ENCODE results near the gene TMEM158. TPM values are rescaled to one million over a fixed set of nuclear protein-coding genes. Genes with fewer than 3 reads are reported as not detected.

TMEM158 gene
- total RNA-seq, 1 experiment from 2014 or later: not detected

- H3K9ac ChIP-seq (ENCODE audit: low read length): no peak overlapping the region
- no peaks in the 10 kb centered on the region for H3K27me3 ChIP-seq (ENCODE audit: low read length)
- H3K9me2 ChIP-seq (replicated peaks; ENCODE audit: insufficient read depth, low read length): no peaks in the 10 kb centered on the region
- DNase-seq: no peak
- no peak overlapping the region for H3K4me2 ChIP-seq (ENCODE audit: low read depth, low read length, poor library complexity, severe bottlenecking)
- H2AFZ ChIP-seq (ENCODE audit: low read length): no peak overlapping the region
- H4K20me1 ChIP-seq (ENCODE audit: insufficient read depth, low read depth, low read length): no peaks in the 10 kb centered on the region
- no peak overlapping the region for H3K4me3 ChIP-seq (ENCODE audit: low read length)
- no peaks in the 10 kb centered on the region for H3K9me3 ChIP-seq (ENCODE audit: low read length)
- H3K4me1 ChIP-seq (ENCODE audit: low read length): no peaks in the 10 kb centered on the region
- no peaks in the 10 kb centered on the region for H3K36me3 ChIP-seq (ENCODE audit: insufficient read depth, low read length)
- H3K79me2 ChIP-seq (ENCODE audit: low read length): no peaks in the 10 kb centered on the region
- H3K27ac ChIP-seq (ENCODE audit: low read length): no peak overlapping the region
These were observed 45.2 kb downstream of the TMEM158 start for GRCh38 chr3:45180899-45181298.

GRCh38 chr3:45180051-45180450 lies 46.0 kb downstream of the TMEM158 start:
- no peaks in the 10 kb centered on the region for H3K9me3 ChIP-seq (ENCODE audit: low read length)
- no peak overlapping the region for H3K4me3 ChIP-seq (ENCODE audit: low read length)
- H3K27ac ChIP-seq (ENCODE audit: low read length): no peak overlapping the region
- H2AFZ ChIP-seq (ENCODE audit: low read length): no peak overlapping the region
- no peak overlapping the region for H3K9ac ChIP-seq (ENCODE audit: low read length)
- no peak overlapping the region for H3K4me2 ChIP-seq (ENCODE audit: low read depth, low read length, poor library complexity, severe bottlenecking)
- no peaks in the 10 kb centered on the region for H3K27me3 ChIP-seq (ENCODE audit: low read length)
- no peaks in the 10 kb centered on the region for H3K79me2 ChIP-seq (ENCODE audit: low read length)
- no peaks in the 10 kb centered on the region for H3K9me2 ChIP-seq (replicated peaks; ENCODE audit: insufficient read depth, low read length)
- H4K20me1 ChIP-seq (ENCODE audit: insufficient read depth, low read depth, low read length): no peaks in the 10 kb centered on the region
- H3K4me1 ChIP-seq (ENCODE audit: low read length): no peaks in the 10 kb centered on the region
- H3K36me3 ChIP-seq (ENCODE audit: insufficient read depth, low read length): no peaks in the 10 kb centered on the region
- DNase-seq: peak; percentile 37

- Histone ChIP-seq H3K27me3 (ENCODE audit: low read length) (no peaks in the 10 kb centered on the region), H2AFZ (ENCODE audit: low read length) (no peak overlapping the region), H3K9ac (ENCODE audit: low read length) (no peak overlapping the region), H3K36me3 (ENCODE audit: insufficient read depth, low read length) (no peaks in the 10 kb centered on the region), H3K27ac (ENCODE audit: low read length) (no peak overlapping the region), H3K4me1 (ENCODE audit: low read length) (no peaks in the 10 kb centered on the region), H3K9me2 (replicated peaks; ENCODE audit: insufficient read depth, low read length) (no peaks in the 10 kb centered on the region), H4K20me1 (ENCODE audit: insufficient read depth, low read depth, low read length) (no peaks in the 10 kb centered on the region), H3K9me3 (ENCODE audit: low read length) (no peaks in the 10 kb centered on the region), H3K4me3 (ENCODE audit: low read length) (no peak overlapping the region), H3K79me2 (ENCODE audit: low read length) (no peaks in the 10 kb centered on the region), H3K4me2 (ENCODE audit: low read depth, low read length, poor library complexity, severe bottlenecking) (no peak overlapping the region)
- peak; percentile 35 for DNase-seq
These were observed 46.9 kb downstream of the TMEM158 start for GRCh38 chr3:45179163-45179562.

DNA sequence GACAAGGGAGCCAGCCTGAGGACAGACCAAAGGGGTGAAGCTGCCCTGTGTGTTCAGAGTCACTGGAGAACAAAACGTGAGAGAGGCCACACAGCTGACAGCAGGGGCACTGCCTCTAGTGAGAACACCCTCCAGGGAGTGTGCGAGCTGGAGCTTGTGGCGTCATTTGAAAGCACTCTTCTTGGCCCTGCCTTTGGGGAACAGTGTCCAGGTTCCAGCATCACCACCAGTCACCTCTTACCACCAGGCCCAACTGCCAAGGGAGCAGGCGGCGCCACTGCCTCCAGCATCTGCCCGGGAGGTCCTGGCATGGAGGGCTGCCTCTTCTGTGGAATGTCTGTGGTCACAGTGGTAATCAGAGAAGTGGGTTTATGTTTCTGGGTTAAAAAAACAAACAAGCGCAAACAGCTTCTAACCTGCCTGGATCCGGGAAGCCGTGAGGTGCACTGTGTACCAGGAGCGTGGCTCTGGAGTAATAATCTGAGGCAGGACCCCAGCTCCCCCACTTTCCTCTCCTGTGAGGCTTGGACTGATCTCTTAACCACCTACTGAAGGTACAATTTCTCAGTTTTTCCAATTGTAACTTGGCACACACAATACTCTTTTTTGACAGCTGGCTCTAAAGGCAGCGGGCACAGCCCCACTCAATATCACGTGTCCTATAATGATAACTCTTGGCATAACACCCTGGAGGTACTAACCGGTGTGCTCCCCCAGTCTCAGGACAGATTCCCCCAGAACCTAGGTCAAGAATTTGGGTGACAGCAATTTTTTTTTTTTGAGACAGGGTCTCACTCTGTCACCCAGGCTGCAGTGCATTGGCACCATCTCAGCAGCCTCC lies 47.7 kb downstream of the TMEM158 start:
- Histone ChIP-seq H3K27ac (ENCODE audit: low read length) (no peak overlapping the region), H3K9ac (ENCODE audit: low read length) (no peak overlapping the region), H3K9me3 (ENCODE audit: low read length) (no peaks in the 10 kb centered on the region), H3K79me2 (ENCODE audit: low read length) (no peaks in the 10 kb centered on the region), H2AFZ (ENCODE audit: low read length) (no peak overlapping the region), H4K20me1 (ENCODE audit: insufficient read depth, low read depth, low read length) (no peaks in the 10 kb centered on the region), H3K4me2 (ENCODE audit: low read depth, low read length, poor library complexity, severe bottlenecking) (no peak overlapping the region), H3K27me3 (ENCODE audit: low read length) (no peaks in the 10 kb centered on the region), H3K36me3 (ENCODE audit: insufficient read depth, low read length) (no peaks in the 10 kb centered on the region), H3K4me3 (ENCODE audit: low read length) (no peak overlapping the region), H3K9me2 (replicated peaks; ENCODE audit: insufficient read depth, low read length) (no peaks in the 10 kb centered on the region), H3K4me1 (ENCODE audit: low read length) (no peaks in the 10 kb centered on the region)
- DNase-seq: no peak

DNA sequence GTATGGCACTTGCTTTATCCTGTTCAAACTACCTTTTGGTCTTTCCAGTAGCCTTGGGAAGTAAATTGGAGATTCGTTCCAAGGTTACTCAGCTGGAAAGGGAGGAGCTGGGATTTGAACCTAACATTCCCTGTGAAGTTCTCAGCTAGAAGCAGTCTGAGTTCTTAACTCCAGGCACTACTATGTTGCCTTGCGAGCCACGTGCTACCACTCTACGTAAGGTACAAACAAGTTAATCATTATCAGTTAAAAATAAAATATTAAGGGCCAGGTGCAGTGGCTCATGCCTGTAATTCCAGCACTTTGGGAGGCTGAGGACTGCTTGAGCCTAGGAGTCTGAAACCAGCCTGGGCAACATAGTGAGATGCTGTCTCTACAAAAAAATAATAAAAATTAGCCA lies 49.2 kb downstream of the TMEM158 start:
- H3K9me3 ChIP-seq (ENCODE audit: low read length): no peaks in the 10 kb centered on the region
- H3K4me1 ChIP-seq (ENCODE audit: low read length): no peaks in the 10 kb centered on the region
- no peak overlapping the region for H3K4me3 ChIP-seq (ENCODE audit: low read length)
- no peak overlapping the region for H3K27ac ChIP-seq (ENCODE audit: low read length)
- no peaks in the 10 kb centered on the region for H3K27me3 ChIP-seq (ENCODE audit: low read length)
- H3K36me3 ChIP-seq (ENCODE audit: insufficient read depth, low read length): no peaks in the 10 kb centered on the region
- no peak overlapping the region for H3K9ac ChIP-seq (ENCODE audit: low read length)
- DNase-seq: no peak
- no peaks in the 10 kb centered on the region for H3K79me2 ChIP-seq (ENCODE audit: low read length)
- no peaks in the 10 kb centered on the region for H3K9me2 ChIP-seq (replicated peaks; ENCODE audit: insufficient read depth, low read length)
- H2AFZ ChIP-seq (ENCODE audit: low read length): no peak overlapping the region
- no peak overlapping the region for H3K4me2 ChIP-seq (ENCODE audit: low read depth, low read length, poor library complexity, severe bottlenecking)
- H4K20me1 ChIP-seq (ENCODE audit: insufficient read depth, low read depth, low read length): no peaks in the 10 kb centered on the region

Small RNAs within 50 kb of the gene (small RNA-seq; reads per million reads assigned to genes)
- not detected for gene RF00012

Other genes with a start within 250 kb of the TMEM158 start
- gene CLEC3B, start 200.0 kb downstream of the TMEM158 start, total RNA-seq (2014; rRNA removed; shearing (Covaris generic); ENCODE audit: low replicate concordance): not detected in 2 replicates
- gene CDCP1, start 79.9 kb downstream of the TMEM158 start, total RNA-seq (2014; rRNA removed; shearing (Covaris generic); ENCODE audit: low replicate concordance): not detected in 2 replicates
- gene LARS2, start 162.3 kb upstream of the TMEM158 start, total RNA-seq (2014; rRNA removed; shearing (Covaris generic); ENCODE audit: low replicate concordance): 17.7 and 19.6 TPM in 2 replicates

Measured in Karpas-422 (cell line).